H1 (cell line): ENCODE data around the gene PDE4B. TPM values are rescaled to one million over a fixed set of nuclear protein-coding genes. Genes with fewer than 3 reads are reported as not detected.

Source experiments
- CTCF ChIA-PET: fragments of 300-600 bp; sonication (Branson Sonifier 250); formaldehyde crosslinking; loops from one replicate; lab custom pipeline; 2021; ENCODE audit not compliant: partially characterized antibody; lab: Charles Lee
- POLR2A ChIA-PET: fragments of 300-600 bp; sonication (Branson Sonifier 250); formaldehyde crosslinking; loops from one replicate; lab custom pipeline; 2021; ENCODE audit warnings: inconsistent platforms; ENCODE audit not compliant: partially characterized antibody; lab: Charles Lee
- DNase-seq, 2 experiments: peaks; one replicate each; pipeline versions ENCODE4 v3.0.0 to v3.0.0-alpha.2; 2010 to 2022; ENCODE audit warnings: low spot score in 2 of 2, low read depth in 1 of 2, mixed read lengths in 1 of 2
- FAIRE-seq: peaks from 2 replicates; lab custom pipeline; 2011; peaks lifted over from hg19 to GRCh38; lab: Jason Lieb, UNC
- H2AFZ ChIP-seq: 2 replicates; pipeline ENCODE4 v1.8.1; 2012; ENCODE audit warnings: low read length, inconsistent platforms
- H2AK5ac ChIP-seq: 2 replicates; pipeline ENCODE4 v1.6.1; 2013; ENCODE audit warnings: low read depth, low read length
- H2BK120ac ChIP-seq: replicated peaks from 2 replicates; pipeline ENCODE3; 2013; ENCODE audit warnings: low read depth, low read length, inconsistent platforms
- H2BK12ac ChIP-seq: 2 replicates; pipeline ENCODE4 v1.6.1; 2013; ENCODE audit warnings: low read depth, low read length
- H2BK15ac ChIP-seq: 2 replicates; pipeline ENCODE4 v1.6.1; 2013; ENCODE audit warnings: low read length
- H2BK20ac ChIP-seq: 2 replicates; pipeline ENCODE4 v1.6.1; 2013; ENCODE audit warnings: low read length
- H2BK5ac ChIP-seq: 2 replicates; pipeline ENCODE4 v1.6.1; 2013; ENCODE audit warnings: low read depth, low read length
- H3K14ac ChIP-seq: 2 replicates; pipeline ENCODE4 v1.6.1; 2013; ENCODE audit warnings: inconsistent platforms; ENCODE audit not compliant: insufficient read length
- H3K18ac ChIP-seq: 2 replicates; pipeline ENCODE4 v1.6.1; 2013; ENCODE audit warnings: low read length; ENCODE audit errors: extremely low read depth
- H3K23ac ChIP-seq: 2 replicates; pipeline ENCODE4 v1.6.1; 2013; ENCODE audit warnings: inconsistent platforms; ENCODE audit not compliant: insufficient read length
- H3K23me2 ChIP-seq: 2 replicates; pipeline ENCODE4 v1.6.1; 2013; ENCODE audit warnings: low read depth, low read length
- H3K27ac ChIP-seq: 2 replicates; pipeline ENCODE4 v1.6.1; 2011; ENCODE audit warnings: low read depth, low read length, inconsistent platforms
- H3K27me3 ChIP-seq, 4 experiments: replicated peaks in 1 of 4; 1 replicate in 1 of 4; 2 replicates in 3 of 4; pipeline versions ENCODE4 v1.6.1 to v1.8.1; 2011 to 2013; ENCODE audit warnings: low read length in 3 of 4, mild to moderate bottlenecking in 3 of 4, inconsistent platforms in 2 of 4, mixed read lengths in 2 of 4, moderate library complexity in 1 of 4; ENCODE audit not compliant: control insufficient read depth in 3 of 4, insufficient read depth in 3 of 4; ENCODE audit errors: extremely low read depth in 1 of 4
- H3K36me3 ChIP-seq, 4 experiments: 2 replicates each; pipeline versions ENCODE4 v1.6.1 to v1.8.1; 2011 to 2013; ENCODE audit warnings: mild to moderate bottlenecking in 4 of 4, low read length in 3 of 4, moderate library complexity in 2 of 4, control low read depth in 1 of 4, inconsistent platforms in 1 of 4; ENCODE audit not compliant: insufficient read depth in 4 of 4, control insufficient read depth in 2 of 4
- H3K4ac ChIP-seq: replicated peaks from 2 replicates; pipeline ENCODE3; 2013; ENCODE audit warnings: low read length, low read depth, mixed read lengths, inconsistent platforms; ENCODE audit not compliant: insufficient read length
- H3K4me1 ChIP-seq, 4 experiments: replicated peaks in 1 of 4; 1 replicate in 1 of 4; 2 replicates in 3 of 4; pipeline versions ENCODE4 v1.6.1 to v1.8.1; 2011 to 2013; ENCODE audit warnings: low read length in 3 of 4, inconsistent platforms in 2 of 4, mixed read lengths in 1 of 4; ENCODE audit not compliant: insufficient read depth in 4 of 4, control insufficient read depth in 3 of 4
- H3K4me2 ChIP-seq, 2 experiments: 2 replicates each; pipeline versions ENCODE4 v1.6.1 to v1.8.1; 2011 to 2013; ENCODE audit warnings: low read depth in 2 of 2, low read length in 2 of 2, control low read depth in 1 of 2, inconsistent platforms in 1 of 2, mild to moderate bottlenecking in 1 of 2; ENCODE audit not compliant: insufficient read depth in 1 of 2
- H3K4me3 ChIP-seq, 4 experiments: fragments of 200-600, 300-600 bp in 1 of 4; sonication (generic), shearing (Covaris generic), sonication (Bioruptor Twin) in 1 of 4; 2 replicates each; pipeline versions ENCODE4 v1.5.1 to v1.8.1; 2011 to 2016; ENCODE audit warnings: low read length in 4 of 4, low read depth in 3 of 4, control low read depth in 2 of 4, inconsistent platforms in 2 of 4, mild to moderate bottlenecking in 2 of 4, mixed read lengths in 1 of 4, moderate library complexity in 1 of 4; ENCODE audit not compliant: insufficient read depth in 2 of 4; ENCODE audit errors: extremely low read depth in 1 of 4
- H3K56ac ChIP-seq: replicated peaks from 2 replicates; pipeline ENCODE3; 2013; ENCODE audit warnings: low read depth, mild to moderate bottlenecking, mixed read lengths, low read length, inconsistent platforms; ENCODE audit not compliant: insufficient read length
- H3K79me1 ChIP-seq: 2 replicates; pipeline ENCODE4 v1.6.1; 2013; ENCODE audit warnings: low read depth, low read length, control low read depth
- H3K79me2 ChIP-seq, 2 experiments: 2 replicates each; pipeline versions ENCODE4 v1.6.1 to v1.8.1; 2012 to 2013; ENCODE audit warnings: low read length in 2 of 2, mild to moderate bottlenecking in 2 of 2, inconsistent platforms in 1 of 2; ENCODE audit not compliant: insufficient read depth in 2 of 2, control insufficient read depth in 1 of 2
- H3K9ac ChIP-seq, 4 experiments: replicated peaks in 1 of 4; 1 replicate in 1 of 4; 2 replicates in 3 of 4; pipeline versions ENCODE4 v1.6.1 to v1.8.1; 2011 to 2013; ENCODE audit warnings: low read depth in 3 of 4, low read length in 3 of 4, control low read depth in 2 of 4, mild to moderate bottlenecking in 2 of 4, moderate library complexity in 2 of 4, inconsistent platforms in 1 of 4; ENCODE audit errors: extremely low read depth in 1 of 4
- H3K9me3 ChIP-seq, 2 experiments: 2 replicates each; pipeline versions ENCODE4 v1.6.1 to v1.8.1; 2012 to 2013; ENCODE audit warnings: mild to moderate bottlenecking in 2 of 2, moderate library complexity in 2 of 2, control low read depth in 1 of 2, inconsistent platforms in 1 of 2, low read depth in 1 of 2, low read length in 1 of 2, mixed read lengths in 1 of 2; ENCODE audit not compliant: insufficient read depth in 2 of 2
- H4K20me1 ChIP-seq, 2 experiments: replicated peaks in 1 of 2; 2 replicates each; pipeline versions ENCODE3 to v1.8.1; 2011 to 2013; ENCODE audit warnings: inconsistent platforms in 2 of 2, low read length in 2 of 2, mild to moderate bottlenecking in 1 of 2; ENCODE audit not compliant: insufficient read depth in 2 of 2, control insufficient read depth in 1 of 2
- H4K5ac ChIP-seq: 2 replicates; pipeline ENCODE4 v1.6.1; 2013; ENCODE audit warnings: low read length, low read depth, mixed read lengths, inconsistent platforms; ENCODE audit not compliant: insufficient read length
- H4K8ac ChIP-seq: 2 replicates; pipeline ENCODE4 v1.8.0; 2013; ENCODE audit warnings: mild to moderate bottlenecking, moderate library complexity, low read length, inconsistent platforms; ENCODE audit not compliant: insufficient read depth; ENCODE audit errors: extremely low read depth
- H4K91ac ChIP-seq: replicated peaks from 2 replicates; pipeline ENCODE3; 2013; ENCODE audit warnings: low read length, mixed read lengths, inconsistent platforms; ENCODE audit not compliant: insufficient read length
- CEBPB ChIP-seq: IDR thresholded peaks from 2 replicates; pipeline ENCODE4 v1.6.1; 2012; ENCODE audit warnings: low read depth, low read length
- GABPA ChIP-seq: IDR thresholded peaks from 2 replicates; pipeline ENCODE4 v1.6.1; 2011; ENCODE audit warnings: mild to moderate bottlenecking, low read length, moderate library complexity, borderline replicate concordance; ENCODE audit not compliant: insufficient read depth
- GTF2F1 ChIP-seq: IDR thresholded peaks from 2 replicates; pipeline ENCODE4 v1.6.1; 2012; ENCODE audit warnings: low read depth, low read length, improper control_type of control experiment, borderline replicate concordance
- SIRT6 ChIP-seq: IDR thresholded peaks from one replicate; pipeline ENCODE4 v1.7.1; 2012; ENCODE audit warnings: low read length, inconsistent platforms
- USF2 ChIP-seq: IDR thresholded peaks from 2 replicates; pipeline ENCODE4 v1.6.1; 2011; ENCODE audit warnings: low read length, improper control_type of control experiment
- WGBS, 2 experiments: shearing (Covaris generic) in 1 of 2; methylation state at CpG; one replicate each; pipeline versions ENCODE4 v1.1.6 to v1.1.7; 2013 to 2015; ENCODE audit warnings: low lambda C conversion rate in 2 of 2, mixed read lengths in 2 of 2, inconsistent platforms in 1 of 2, low coverage in 1 of 2, missing lambda C conversion rate in 1 of 2; ENCODE audit not compliant: insufficient replicate concordance in 2 of 2, insufficient coverage in 1 of 2, insufficient read length in 1 of 2; ENCODE audit errors: extremely low coverage in 1 of 2, missing lambda C conversion rate in 1 of 2; 5-methylcytosine and 5-hydroxymethylcytosine counted together
- polyA plus RNA-seq, 7 experiments: library from polyadenylated mRNA; depleted of rRNA in 3 of 7; stranded (reverse) in 5 of 7; unstranded in 2 of 7; fragments of >200 nt in 5 of 7; fragments of 200-250 nt in 2 of 7; gene quantifications; 1 replicate in 5 of 7; 2 replicates in 1 of 7; 4 replicates in 1 of 7; pipeline versions ENCODE4 v1.2.1 to v1.2.3, GENCODE V29; 2011 to 2013; ENCODE audit warnings: missing spikeins in 2 of 7, mixed read lengths in 2 of 7
- total RNA-seq: library from RNA; stranded (reverse); fragmentation: NEBNext Ultra II Directional; extraction: Animal tissue kit (Norgen Biotek cat#: 25700); gene quantifications from 2 replicates; pipeline ENCODE4 v1.2.1, GENCODE V29; 2021
- TF ChIP-seq, protein P1 (sequence below): IDR thresholded peaks from 2 replicates; pipeline ENCODE4 v1.6.1; 2011; ENCODE audit warnings: low read depth, mild to moderate bottlenecking, low read length; ENCODE audit not compliant: insufficient read depth

The PDE4B gene
- total and polyA plus RNA-seq, 2 of the 8 experiments (the other 6 are each of a cell fraction or from before 2014, with no cell fraction given), result 5.0 to 15.1 TPM

- Histone ChIP-seq H3K14ac (no peak overlapping the region), H3K27me3 (no peaks in the 10 kb centered on the region; a peak in 2 of 7 replicates), H2AK5ac (no peak overlapping the region), H2BK5ac (no peak overlapping the region), H2AFZ (no peak overlapping the region), H3K79me1 (no peaks in the 10 kb centered on the region), H2BK20ac (no peak overlapping the region), H4K8ac (no peak overlapping the region), H4K20me1 (no peaks in the 10 kb centered on the region), H4K5ac (no peak overlapping the region), H3K56ac (no peak overlapping the region), H3K4me1 (no peaks in the 10 kb centered on the region), H3K9ac (no peak overlapping the region), H3K4me3 (no peak overlapping the region), H3K4me2 (no peak overlapping the region), H2BK120ac (no peak overlapping the region), H3K9me3 (no peaks in the 10 kb centered on the region), H3K18ac (no peak overlapping the region), H3K79me2 (no peaks in the 10 kb centered on the region), H3K23me2 (no peaks in the 10 kb centered on the region), H2BK15ac (no peak overlapping the region), H3K4ac (no peak overlapping the region), H4K91ac (no peak overlapping the region), H3K36me3 (no peaks in the 10 kb centered on the region), H3K23ac (no peak overlapping the region), H3K27ac (no peak overlapping the region), H2BK12ac (no peak overlapping the region)
- FAIRE-seq (no peak), DNase-seq (no peak)
- WGBS, 2 experiments, result 82% methylated on average over 3 of the region's 3 CpGs; no CpG with 5 or more reads in 1 of the 2 experiments
- ChIA-PET POLR2A (no interaction called here), CTCF (interaction anchor here (0.6 to 1.7 kb wide), 2 partner anchors 10 to 820 kb away, joined by 3 to 6 read pairs; no protein-coding TSS in a partner anchor)
- TF ChIP-seq, protein P1, sequence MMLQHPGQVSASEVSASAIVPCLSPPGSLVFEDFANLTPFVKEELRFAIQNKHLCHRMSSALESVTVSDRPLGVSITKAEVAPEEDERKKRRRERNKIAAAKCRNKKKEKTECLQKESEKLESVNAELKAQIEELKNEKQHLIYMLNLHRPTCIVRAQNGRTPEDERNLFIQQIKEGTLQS, result no peak
- TF ChIP-seq SIRT6, result no peak
- TF ChIP-seq GTF2F1, result no peak
- TF ChIP-seq CEBPB, result no peak
- no peak for TF ChIP-seq GABPA
- no peak for TF ChIP-seq USF2
These were observed 220.7 kb downstream of the PDE4B start for GRCh38 chr1:66013371-66013770.
